Fibroblast of skin of right quadriceps (primary cell): ENCODE results near the gene RHBDL1.
"Not testable (repeated sequence)": the region's sequence is repeated elsewhere in the genome, so short reads cannot be mapped to it uniquely, and the experiment has no call there.

ENCODE experiments used
- DNase-seq: peaks from one replicate; pipeline ENCODE4 v3.0.0-alpha.2; 2013

RHBDL1 gene

DNA sequence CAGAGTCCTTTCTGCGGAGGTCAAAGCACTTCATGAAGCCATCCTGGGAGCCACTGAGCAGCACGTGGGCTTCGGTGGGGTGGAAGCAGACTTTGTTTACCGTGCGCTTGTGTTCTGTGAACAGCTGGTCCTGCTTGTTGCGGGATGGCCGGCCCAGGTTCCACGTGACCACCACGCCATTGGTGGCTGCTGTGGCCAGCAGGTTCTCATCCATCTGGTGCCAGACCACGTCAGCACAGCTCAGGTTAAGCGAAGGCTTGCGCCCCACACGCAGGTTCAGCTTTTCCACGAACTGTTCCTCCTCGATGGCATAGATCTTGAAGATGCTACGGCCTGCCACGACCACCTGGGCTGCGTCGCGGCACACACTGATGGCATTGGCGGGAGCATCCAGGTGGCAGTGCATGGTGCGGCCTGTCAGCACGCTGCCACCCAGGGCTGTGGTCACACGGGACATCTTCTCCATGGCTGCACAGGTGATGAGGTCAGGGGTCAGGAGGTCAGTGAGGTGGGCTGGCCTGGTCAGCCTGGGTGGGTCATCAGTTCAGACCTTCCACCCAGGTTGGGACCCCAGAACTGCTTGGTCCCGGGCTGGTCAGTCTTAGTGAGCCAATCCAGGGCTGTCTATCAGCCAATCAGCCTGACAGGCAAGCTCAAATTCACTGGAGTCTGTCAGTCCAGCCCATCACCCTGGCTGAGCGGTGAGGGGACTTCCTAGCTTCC lies 13.9 kb downstream of the RHBDL1 start:
- DNase-seq, result no peak

DNA sequence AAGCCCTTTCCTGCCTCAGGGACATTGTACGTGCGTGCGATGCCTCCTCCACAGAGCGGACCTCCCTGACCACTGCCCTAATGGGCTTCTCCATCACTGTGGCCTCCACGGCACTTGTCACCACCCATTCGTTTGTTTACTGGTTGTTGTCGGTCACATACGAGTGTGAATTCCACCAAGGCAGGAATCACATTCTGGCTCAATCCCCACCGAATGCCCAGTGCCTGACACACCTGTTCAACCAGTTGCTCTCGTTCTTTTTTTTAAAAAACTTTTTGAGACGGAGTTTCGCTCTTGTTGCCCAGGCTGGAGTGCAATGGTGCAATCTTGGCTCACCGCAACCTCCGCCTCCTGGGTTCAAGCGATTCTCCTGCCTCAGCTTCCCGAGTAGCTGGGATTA lies 15.8 kb downstream of the RHBDL1 start:
- DNase-seq, result not testable (repeated sequence)

DNA sequence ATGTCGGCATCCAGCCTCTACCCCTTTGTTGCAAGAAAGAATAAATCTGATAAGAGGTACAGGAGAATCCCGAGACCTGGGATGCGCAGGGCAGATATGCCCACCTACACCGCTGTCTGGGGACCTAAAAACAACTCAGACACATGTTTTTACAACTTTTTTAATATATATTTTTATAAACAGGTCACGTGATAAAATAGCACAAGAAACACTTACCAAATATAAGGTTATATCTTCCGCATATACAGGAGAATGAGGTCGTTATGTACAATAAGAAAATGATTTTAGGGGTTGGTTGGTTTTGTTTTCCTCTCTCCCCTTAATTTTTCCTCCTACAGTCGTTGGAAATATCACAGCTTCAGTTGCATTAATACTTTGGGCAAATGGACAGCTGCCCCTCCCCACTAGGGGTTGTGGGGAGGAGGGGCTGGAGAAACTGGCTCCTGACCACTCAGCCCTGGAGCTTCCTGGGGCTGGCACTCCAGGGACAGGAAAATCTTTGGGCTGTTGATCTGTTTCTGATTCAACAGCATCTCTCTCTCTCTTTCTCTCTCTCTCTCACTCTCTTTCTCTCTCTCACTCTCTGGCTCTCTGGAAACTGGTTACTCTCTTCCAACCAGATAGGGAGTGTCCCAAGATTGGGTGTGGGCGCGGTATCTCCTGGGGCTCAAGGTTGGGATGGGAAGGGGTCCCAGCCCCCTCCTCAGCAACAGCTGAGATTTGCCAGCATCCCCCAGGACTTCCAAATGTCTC lies 17.1 kb downstream of the RHBDL1 start:
- DNase-seq, result no peak

DNA sequence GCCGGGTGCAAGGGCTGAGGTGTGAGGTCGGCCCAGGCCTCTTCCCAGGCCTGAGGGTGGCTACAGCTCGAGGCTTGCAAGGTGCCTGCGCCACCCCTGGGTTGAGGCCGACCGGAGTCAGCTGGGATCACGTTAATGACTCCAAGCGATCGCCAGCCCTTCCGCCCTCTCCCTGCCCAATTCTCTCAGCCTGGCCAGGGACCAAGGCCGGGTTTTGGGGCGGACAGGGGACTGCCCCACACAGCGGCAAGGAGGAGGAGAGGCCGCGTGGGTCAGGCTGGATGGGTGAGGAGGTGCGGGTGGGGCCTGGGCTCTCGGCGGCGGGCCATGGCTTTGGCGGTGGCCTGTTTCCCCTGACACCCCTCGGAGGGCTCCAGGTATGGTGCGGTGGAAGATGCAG lies 17.9 kb downstream of the RHBDL1 start:
- no peak for DNase-seq

DNA sequence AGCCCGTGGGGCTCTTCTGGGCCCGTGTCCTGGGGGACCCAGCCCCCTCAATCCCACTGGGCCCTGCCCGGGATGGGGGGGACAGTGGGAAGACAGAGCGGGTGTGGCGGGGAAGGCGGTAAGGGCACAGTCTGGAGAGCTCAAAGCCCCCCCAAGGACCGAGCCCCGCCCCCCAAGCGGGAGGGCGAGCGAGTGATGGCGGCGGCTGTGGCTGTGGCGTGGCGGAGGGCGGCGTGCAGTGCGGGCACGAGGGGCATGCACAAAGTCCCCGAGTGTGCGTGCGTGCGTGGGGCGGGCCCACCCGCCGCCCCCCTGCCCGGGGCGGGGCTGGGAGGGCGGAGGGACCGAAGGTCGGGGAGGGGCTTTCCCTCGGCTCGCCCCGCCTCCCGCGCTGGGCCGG lies 18.3 kb downstream of the RHBDL1 start:
- no peak for DNase-seq

DNA sequence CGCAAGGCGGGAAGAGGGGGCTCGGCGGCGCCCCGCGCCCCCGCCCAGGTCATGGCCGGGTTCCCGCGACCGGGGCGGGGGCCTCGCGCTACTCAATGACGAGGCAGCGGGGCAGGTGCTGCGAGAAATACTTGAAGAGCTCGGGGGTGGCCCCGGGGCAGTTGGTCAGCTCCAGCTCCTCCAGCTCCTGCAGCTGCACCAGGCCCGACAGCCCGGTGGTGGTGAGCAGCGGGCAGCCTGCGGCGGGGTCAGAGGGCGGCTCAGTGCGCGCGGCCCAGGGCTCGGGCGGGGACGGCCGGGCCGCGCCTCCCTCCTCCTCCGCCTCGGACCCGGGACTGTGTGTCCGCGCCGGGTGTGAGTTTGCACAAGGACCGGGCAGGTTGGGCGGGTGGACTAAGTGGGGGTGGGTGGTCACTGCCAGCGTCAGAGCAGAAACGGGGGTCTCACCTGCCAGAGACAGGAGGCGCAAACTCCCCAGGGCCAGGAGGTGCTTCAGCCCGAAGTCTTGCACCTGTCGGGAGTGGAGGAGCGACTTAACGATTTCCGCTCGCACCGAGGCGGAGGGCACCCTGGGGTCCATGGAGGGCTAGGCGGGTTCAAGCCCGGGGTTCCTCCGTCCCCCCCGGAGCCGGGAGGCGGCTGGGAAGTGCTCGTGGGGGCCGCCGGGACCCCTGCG lies 18.9 kb downstream of the RHBDL1 start:
- no peak for DNase-seq

DNA sequence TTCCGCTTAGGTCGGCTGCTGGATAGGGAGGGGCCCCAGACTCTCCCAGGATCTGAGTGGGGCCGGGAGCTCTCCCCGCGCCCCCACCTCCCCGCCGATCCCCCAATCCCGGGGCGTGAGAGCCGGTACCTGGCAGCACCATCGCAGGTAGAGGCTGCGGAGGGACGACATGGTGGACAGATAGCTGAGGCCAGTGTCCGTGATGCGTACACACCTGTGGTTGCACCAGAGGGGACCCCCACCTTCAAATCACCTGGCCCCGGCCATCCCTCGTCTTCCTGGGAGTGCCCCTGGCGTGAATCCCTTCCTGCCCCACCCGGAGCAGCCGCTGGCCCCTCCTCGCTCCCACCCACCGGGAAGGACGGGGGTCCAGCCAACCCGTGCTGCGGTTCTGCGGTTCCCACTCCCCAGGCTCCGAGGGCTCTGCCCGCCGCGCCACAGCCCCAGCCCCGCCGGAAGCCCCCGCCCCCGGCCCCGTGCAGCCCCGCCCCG lies 19.4 kb downstream of the RHBDL1 start:
- DNase-seq, result no peak

DNA sequence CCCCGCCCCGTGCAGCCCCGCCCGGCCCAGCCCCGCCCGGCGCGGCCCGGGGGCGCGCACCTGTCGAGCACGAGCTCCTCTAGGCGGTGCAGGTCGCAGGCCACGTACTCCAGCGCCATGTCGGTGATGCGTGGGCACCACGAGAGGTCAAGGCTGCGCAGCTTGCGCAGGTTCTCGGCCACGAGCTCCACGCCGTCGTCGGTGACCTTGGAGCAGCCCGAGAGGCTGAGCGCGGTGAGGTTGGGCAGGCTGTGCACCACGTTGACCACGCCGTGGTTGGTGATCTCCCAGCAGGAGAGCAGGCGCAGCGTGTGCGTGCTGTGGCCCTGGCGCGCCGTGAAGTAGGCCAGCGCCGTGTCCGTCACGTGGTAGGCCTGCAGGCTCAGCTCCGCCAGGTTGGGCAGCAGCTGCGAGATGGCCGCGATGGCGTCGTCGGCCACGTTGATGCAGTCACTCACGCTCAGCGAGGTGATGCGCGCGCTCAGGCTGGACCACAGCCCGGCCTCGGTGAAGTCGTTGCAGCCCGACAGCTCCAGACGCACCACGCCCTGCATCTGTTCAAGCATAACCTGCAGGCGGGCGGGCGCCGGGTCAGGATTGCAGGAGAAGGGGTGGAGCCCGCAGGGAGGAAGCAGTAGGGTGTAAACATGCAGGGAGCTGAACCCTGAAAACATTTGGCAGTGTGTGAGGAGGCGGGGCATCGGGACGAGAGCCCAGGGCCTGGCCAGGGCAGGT lies 20.1 kb downstream of the RHBDL1 start:
- no peak for DNase-seq

DNA sequence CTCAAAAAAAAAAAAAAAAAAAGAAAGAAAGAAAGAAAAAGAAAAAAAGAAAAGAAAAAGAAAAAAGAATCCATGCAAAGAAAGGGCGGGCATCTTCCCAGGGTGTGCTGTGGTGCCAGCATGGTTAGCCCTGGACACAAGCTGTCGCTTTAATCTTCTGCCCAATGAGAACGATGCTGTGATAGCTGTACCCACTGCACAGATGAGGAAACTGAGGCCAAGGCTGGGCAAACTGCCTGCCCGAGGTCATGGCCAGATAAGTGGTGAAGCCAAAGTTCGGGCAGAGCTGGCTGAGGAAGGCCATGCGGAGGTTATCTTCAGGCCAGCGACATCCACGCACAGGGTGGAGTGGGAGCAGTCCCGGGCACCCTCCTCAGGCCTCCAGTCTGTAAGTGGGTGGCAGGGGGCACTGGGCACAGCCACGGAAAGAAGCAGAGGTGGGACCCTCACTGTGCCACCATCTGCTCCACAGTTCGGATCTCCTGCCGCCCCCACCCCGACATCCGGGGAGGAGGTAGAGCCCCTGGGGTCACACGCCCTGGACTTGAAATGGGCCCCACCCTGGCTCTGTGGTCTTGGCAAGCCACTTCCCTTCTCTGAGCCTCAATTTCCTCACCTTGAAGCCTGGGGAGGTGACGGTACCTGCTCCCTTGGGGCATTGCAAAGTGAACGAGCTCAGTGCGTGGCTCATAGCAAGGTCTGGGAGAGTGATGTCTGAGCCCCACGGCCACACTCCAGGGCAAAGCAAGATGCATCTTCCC lies 23.6 kb downstream of the RHBDL1 start:
- no peak for DNase-seq

DNA sequence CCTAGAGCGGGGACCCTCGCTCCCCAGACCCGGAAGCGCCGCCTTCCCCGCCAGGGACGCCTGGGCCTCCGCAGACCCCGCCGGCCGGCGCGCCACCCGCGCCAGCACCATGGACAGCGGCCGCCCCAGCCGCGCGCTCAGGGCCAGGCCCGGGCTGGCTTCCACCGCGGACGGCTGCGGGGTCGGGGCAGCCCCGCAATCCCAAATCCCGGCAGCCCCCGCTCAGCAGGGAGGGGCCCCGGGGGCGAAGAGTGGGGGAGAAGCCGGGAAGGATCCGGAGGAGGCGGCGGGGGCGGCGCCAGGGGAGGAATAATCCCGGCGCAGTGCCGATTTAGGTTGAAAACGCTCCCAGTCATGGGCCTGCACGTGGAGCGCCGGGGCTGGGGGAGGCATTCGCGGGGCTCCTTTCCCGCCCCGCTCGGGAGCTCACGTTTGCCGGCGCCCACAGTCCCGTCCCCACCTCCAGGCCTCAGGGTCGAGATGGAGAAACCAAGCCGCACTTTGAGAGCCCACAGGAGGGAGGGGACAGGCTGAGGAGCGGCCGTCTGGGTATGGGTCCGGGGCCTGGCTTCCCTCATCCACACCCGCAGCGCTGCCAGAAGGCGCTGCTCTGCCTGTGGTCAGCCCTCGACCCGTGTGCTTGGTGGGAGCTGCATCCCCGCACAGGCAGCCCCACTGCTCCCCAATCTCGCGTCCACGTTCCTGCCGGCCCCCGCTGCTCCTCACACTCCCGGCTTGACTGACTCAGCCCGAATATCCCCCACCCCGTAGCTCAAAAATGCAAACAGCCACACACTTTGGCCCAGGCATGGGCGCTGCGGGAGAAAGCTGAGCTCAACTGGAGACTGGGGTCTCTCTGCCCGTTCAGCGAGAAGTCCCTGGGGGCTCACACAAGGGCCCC lies 25.5 kb downstream of the RHBDL1 start:
- no peak for DNase-seq

DNA sequence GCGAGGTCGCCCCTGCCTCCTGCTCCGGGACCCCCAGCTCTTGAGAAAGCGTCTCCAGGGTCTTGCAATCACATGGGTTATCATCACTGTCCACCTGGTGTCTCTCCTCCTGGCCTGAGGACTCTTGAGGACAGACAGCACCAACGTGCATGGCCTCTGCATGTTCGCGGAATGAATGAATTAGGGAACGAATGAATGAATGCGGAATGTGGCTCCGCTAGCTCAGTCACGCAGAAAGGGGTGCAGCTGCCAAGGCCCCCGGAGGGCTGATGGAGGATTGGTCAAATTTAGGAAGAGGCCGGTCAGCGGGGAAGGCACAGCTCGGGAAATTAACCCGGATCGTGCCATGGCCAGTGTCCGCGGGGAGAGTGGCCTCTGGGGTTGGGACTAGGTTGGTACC lies 26.9 kb downstream of the RHBDL1 start:
- no peak for DNase-seq

DNA sequence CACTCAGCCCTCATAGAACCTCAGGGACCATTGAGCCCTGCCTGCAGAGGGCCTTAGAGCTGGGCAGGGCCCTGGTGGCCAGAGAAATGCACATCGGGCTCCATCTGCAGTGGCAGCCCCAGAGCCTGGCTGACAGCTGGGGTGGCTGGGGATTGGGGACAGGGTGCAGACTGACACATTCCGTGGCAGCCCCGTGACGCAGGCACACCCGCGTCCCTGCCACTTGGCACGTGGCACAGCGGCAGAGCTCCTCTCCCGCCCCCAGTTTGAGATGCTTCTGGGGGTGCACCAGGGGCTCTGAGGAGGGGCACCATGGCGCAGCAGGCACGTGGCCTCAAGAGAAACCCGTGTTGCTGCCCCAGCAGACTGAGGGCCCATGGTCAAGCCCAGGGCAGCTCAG lies 27.9 kb downstream of the RHBDL1 start:
- no peak for DNase-seq

DNA sequence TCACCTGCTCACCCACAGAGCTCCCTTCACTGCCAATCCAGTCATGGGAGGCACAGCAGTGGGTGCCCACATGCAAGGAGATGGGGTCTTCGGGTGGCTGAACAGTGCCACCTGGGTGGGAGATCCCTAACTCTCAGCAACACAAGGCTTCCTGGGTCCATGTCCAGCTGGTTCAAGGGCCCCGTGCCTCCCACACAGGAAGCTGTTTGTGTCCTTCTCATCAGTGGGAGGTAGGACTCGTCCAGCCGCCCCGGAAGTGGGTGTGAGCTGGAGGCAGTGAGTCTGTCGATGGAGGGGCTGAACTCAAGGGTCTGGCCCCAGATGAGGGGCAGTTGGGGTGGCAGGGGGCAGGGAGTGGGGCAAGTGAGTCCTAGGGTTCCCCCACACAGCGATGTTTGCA lies 28.6 kb downstream of the RHBDL1 start:
- DNase-seq, result no peak

DNA sequence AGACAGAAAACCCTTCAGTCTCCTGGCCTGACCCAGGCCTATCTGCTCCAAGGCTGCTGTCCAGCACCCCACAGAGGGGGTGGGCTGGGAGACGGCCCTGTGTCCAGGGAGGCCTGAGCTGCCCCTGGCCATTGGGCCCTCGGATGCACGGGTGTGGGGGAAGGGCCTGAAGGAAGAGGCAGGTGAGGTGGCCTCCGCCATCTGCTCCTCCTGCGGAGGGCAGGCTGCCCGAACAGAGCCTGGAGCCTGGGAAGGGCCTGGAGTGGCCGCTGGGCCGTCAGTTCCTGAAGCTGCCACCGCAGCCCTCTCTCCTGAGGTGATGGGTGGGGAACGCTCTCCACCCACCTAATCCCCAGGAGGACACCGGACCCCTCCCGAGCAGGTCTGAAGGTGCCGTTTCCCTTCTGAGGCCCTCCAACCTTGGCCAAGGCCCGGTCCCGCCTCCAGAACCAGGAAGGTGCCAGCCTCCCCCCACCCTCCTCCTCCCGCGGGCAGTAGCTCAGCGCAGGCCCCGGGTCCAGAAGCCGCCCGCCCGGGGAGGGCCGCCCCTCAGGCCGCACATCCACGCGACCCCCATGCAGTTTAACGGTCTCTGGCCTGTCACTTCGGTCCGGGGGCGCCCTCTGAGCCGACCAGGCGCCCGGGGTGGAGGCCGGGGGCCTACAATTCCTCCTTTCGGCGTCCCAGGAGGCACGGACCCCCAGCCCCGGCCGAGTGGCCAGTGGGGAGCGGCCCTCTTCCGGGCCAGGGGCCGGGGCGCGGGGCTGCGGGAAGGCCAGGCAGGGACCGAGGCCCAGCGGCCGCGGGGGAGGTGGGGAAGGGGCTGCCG lies 29.3 kb downstream of the RHBDL1 start:
- DNase-seq, result no peak

DNA sequence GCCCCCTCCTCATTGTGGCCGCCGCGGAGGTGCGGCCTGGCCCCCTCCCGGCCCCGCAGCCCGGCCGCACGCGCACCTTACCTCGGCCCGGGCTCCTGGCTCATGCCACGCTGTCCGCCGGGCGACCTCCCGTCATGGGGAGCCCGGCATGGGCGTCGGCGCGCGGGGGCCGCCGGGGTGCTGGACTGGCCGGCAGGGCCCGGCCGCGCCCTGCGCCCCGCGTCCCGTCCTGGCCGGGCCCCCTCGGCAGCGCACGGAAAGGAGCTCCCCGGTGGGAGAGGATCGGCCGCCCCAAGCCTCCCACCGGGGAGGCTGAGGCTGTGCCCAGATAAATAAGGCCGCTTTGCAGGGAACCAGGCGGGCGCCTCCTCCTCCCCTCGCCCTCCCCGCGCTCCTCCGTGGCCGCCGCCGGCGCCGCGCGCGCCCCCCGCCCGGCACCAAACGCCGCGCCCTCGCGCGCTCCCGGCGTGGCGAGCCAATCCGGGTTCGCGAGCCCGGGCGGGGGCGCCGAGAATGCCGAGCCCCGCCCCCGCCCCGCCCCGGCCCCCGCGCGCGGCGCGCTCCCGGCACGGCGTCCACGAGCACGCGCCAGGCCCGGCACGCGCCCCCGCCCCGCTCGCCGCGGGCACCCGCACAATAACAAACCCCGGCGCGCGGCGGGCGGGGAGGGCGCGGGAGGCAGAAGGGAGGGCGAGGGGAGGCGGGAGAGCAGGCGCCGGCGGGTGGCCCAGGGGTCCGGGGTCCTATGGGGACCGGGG lies 30.1 kb downstream of the RHBDL1 start, which contains the start of gene FBXL16:
FBXL16 (minus strand) TSS at position 371 of the 758 bp plus-strand sequence. CDS start 8,396 bp downstream, outside the sequence.
- no peak for DNase-seq

DNA sequence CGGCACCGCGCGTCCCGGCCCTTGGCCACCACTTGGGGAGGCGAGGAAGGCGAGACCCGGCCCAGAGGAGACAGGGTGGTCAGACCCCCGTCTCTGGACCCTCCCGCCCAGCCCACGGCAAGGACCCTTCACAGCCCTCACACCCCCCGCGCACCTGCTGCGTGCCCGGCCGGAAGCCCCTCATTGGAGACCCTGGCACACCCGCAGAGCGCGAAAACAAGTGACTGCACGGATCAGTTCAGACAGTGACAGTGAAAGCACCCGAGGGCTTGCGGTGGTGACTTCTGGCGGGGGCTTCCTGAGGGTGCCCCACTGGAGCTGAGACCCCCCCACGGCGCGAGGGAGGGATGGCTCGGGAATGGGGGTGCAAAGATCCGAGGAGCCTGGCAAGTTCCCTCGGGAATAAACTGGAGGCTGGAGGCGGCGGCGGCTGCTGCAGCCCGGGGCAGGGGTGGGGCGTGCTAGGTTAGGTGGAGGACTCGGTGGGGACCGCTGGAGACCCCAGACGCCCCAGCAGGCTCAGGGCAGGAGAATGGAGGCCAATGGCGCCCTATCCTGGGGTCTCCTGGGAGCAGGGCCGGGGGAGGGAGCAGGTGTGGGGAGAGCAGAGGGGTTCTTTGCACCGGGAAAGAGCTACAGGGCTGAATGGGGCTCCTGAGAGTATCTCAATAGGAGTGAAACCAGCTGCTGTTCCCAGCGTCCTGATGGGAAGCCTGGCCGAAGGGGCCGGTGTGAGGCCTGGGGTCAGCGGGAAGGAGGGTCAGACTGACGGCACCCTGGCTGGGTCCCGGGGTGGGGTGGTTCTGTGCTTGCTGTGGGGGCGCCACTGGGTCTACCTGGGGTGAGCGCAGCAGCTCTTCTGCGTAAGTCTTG lies 31.0 kb downstream of the RHBDL1 start:
- DNase-seq, result no peak

DNA sequence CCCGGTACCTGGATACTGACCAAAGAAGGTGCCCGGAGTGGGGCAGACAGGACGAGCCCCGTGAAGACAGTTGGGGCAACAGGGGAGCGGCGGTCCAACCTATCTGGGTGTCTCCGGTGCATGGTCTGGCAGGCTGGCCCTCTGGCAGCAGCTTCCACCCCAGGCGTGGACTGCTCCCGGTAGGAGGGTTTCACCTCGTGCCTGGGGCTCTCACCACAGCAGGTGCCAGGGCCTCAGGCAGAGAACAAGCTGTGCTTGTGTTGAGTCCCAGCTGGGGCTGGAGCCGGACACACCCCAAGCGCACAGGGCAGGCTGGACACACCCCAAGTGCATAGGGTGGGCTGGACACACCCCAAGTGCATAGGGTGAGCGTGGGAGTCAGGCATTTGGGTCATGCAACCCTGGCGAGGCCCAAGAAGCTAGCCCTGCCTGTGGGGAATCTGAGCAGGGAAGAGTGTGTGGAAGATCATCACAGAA lies 31.6 kb downstream of the RHBDL1 start:
- DNase-seq, result no peak

DNA sequence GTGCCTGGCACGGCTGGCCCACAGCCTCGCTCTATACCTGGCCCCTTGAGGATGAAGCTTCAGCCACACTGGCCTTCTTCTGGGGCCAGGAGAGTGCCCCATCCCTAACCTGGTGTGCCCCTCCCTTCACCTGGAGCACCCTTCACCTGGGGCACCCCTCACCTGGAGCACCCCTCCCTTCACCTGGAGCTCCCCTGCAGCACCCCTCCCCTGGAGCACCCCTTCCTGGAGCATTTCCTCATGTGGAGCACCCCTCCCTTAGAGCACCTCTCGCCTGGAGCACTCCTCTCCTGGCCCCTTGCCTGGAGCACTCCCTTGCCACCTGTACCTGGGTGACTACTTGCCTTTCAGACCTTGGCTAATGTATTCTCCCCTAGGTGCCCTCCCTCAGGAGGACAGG lies 32.5 kb downstream of the RHBDL1 start:
- DNase-seq, result no peak
